Endodermal cell (in vitro differentiated cells): ENCODE data around the gene DDI2. TPM values are rescaled to one million over a fixed set of nuclear protein-coding genes. Genes with fewer than 3 reads are reported as not detected.

ENCODE experiments used
- DNase-seq: peaks from one replicate; pipeline ENCODE4 v3.0.0-alpha.2; 2017
- H3K27ac ChIP-seq: 2 replicates; pipeline ENCODE4 v1.5.1; 2013; ENCODE audit warnings: mild to moderate bottlenecking, low read depth, low read length, moderate library complexity
- H3K27me3 ChIP-seq: 2 replicates; pipeline ENCODE4 v1.6.1; 2013; ENCODE audit warnings: mild to moderate bottlenecking, low read length, moderate library complexity; ENCODE audit not compliant: insufficient read depth, control insufficient read depth, poor library complexity, severe bottlenecking
- H3K36me3 ChIP-seq: 2 replicates; pipeline ENCODE4 v1.7.0; 2013; ENCODE audit warnings: mild to moderate bottlenecking, low read length, moderate library complexity; ENCODE audit not compliant: control insufficient read depth, insufficient read depth
- H3K4me1 ChIP-seq: one replicate; pipeline ENCODE4 v1.7.0; 2013; ENCODE audit warnings: low read length; ENCODE audit not compliant: control insufficient read depth, insufficient read depth
- H3K4me3 ChIP-seq: 2 replicates; pipeline ENCODE4 v1.5.1; 2013; ENCODE audit warnings: mild to moderate bottlenecking, low read length, moderate library complexity
- H3K9ac ChIP-seq: 2 replicates; pipeline ENCODE4 v1.6.1; 2013; ENCODE audit warnings: mild to moderate bottlenecking, low read length, moderate library complexity; ENCODE audit not compliant: poor library complexity, severe bottlenecking; ENCODE audit errors: extremely low read depth
- H3K9me3 ChIP-seq: 2 replicates; pipeline ENCODE4 v1.6.1; 2013; ENCODE audit warnings: mild to moderate bottlenecking, low read length, moderate library complexity; ENCODE audit not compliant: control insufficient read depth
- H3K27ac Mint-ChIP-seq: 2 replicates; pipeline ENCODE4 v1.8.0; 2020; ENCODE audit warnings: mixed read lengths
- H3K27me3 Mint-ChIP-seq: 2 replicates; pipeline ENCODE4 v1.8.0; 2021; ENCODE audit warnings: mild to moderate bottlenecking, mixed read lengths; ENCODE audit not compliant: insufficient read depth
- H3K36me3 Mint-ChIP-seq: 2 replicates; pipeline ENCODE4 v1.8.0; 2020; ENCODE audit warnings: low read depth, mixed read lengths
- H3K4me1 Mint-ChIP-seq: 2 replicates; pipeline ENCODE4 v1.8.0; 2020; ENCODE audit warnings: mixed read lengths
- H3K4me3 Mint-ChIP-seq: 2 replicates; pipeline ENCODE4 v1.8.0; 2020; ENCODE audit warnings: mild to moderate bottlenecking, moderate library complexity, mixed read lengths
- H3K9me3 Mint-ChIP-seq: 2 replicates; pipeline ENCODE4 v1.8.0; 2020; ENCODE audit warnings: mild to moderate bottlenecking, mixed read lengths
- WGBS, 2 experiments: methylation state at CpG; one replicate each; pipeline versions ENCODE4 v1.1.5 to v1.1.7; 2013; ENCODE audit warnings: missing lambda C conversion rate in 2 of 2, mixed read lengths in 1 of 2; ENCODE audit not compliant: insufficient coverage in 1 of 2, insufficient read length in 1 of 2; 5-methylcytosine and 5-hydroxymethylcytosine counted together
- total RNA-seq, 2 donors: library from RNA; stranded (reverse); fragmentation: NEBNext Ultra II Directional in 1 of 2; extraction: Animal tissue kit (Norgen Biotek cat#: 25700) in 1 of 2; gene quantifications; 2 replicates in 1 of 2; 3 replicates in 1 of 2; pipeline ENCODE4 v1.2.1, GENCODE V29; 2021
- TF ChIP-seq, protein P1 (sequence below): fragments of 200-600 bp; sonication (generic); conservative IDR thresholded peaks from 2 replicates; pipeline ENCODE4 v1.5.0; 2021; ENCODE audit warnings: antibody characterized with exemption, mild to moderate bottlenecking

DDI2 gene
- total RNA-seq, 2 donors from 2014 or later: 36.0 to 37.6 TPM

DNA sequence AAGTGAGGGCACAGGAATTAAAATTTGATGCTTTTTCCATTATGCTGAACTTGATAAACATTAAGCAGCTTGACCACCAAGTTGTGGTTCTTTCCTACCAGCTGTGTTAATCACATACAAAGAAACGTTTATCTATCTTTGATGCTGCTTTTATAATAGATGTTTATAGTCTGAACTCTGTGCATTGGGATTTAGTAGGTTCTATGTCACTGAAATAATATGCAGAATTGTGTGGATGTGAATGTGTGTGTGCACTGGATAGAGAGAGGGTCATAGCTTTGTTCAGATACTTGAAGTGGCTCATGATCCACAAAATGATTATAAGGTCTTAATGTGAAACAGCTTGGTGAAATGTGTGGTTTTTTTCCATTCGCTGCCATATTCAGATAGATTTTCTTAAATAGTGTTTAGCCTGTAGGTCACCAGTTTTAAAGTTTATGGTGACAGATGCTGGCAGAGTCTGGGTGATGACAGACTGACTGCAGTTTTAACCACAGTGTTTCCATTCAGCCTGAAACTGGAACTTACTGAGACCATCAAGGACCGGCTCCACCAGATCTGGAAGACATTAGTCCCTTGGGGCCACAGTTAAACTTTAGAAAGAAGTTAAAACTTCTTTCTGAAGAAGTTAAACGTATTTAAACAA, 10.2 kb downstream of the DDI2 start:
- 85 to 97% methylated on average over 2 to 4 of the region's 4 CpGs for WGBS, 2 experiments
- no peaks in the 10 kb centered on the region for H3K9me3 ChIP-seq

DNA sequence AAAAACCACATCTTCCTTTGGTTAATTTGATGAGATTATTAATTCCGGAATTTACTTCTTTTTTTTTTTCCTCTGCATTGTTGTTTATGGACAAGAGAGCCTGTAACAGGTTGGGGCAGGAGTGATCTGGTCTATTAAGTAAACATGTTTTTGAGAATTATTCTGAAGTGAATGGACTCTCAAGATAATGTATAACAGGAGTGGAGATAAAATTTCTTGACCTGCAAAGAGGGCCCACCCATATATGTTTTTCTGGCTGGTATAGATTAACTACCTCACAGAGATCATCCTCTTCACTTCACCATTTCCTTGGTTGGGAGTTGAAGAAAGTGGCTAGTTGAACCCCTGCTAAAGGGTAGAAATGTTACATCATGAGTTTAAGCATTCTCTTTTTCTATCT, 10.7 kb downstream of the DDI2 start:
- WGBS, 2 experiments: 100% methylated on average over 1 of the region's 1 CpG; no CpG with 5 or more reads in 1 of the 2 experiments
- no peaks in the 10 kb centered on the region for H3K4me1 Mint-ChIP-seq

More for the DNA sequence above, 10.2 kb downstream of the DDI2 start:
- Histone ChIP-seq H3K4me1 (no peaks in the 10 kb centered on the region), H3K27ac (no peak overlapping the region), H3K9ac (no peak overlapping the region), H3K36me3 (peaks cover 56% of the 10 kb centered on the region), H3K4me3 (no peak overlapping the region), H3K27me3 (no peaks in the 10 kb centered on the region)
- H3K4me1 Mint-ChIP-seq: no peaks in the 10 kb centered on the region
- peaks cover 48% of the 10 kb centered on the region for H3K36me3 Mint-ChIP-seq
- H3K4me3 Mint-ChIP-seq: no peak overlapping the region
- H3K9me3 Mint-ChIP-seq: no peaks in the 10 kb centered on the region
- no peak for DNase-seq
- TF ChIP-seq, protein P1, sequence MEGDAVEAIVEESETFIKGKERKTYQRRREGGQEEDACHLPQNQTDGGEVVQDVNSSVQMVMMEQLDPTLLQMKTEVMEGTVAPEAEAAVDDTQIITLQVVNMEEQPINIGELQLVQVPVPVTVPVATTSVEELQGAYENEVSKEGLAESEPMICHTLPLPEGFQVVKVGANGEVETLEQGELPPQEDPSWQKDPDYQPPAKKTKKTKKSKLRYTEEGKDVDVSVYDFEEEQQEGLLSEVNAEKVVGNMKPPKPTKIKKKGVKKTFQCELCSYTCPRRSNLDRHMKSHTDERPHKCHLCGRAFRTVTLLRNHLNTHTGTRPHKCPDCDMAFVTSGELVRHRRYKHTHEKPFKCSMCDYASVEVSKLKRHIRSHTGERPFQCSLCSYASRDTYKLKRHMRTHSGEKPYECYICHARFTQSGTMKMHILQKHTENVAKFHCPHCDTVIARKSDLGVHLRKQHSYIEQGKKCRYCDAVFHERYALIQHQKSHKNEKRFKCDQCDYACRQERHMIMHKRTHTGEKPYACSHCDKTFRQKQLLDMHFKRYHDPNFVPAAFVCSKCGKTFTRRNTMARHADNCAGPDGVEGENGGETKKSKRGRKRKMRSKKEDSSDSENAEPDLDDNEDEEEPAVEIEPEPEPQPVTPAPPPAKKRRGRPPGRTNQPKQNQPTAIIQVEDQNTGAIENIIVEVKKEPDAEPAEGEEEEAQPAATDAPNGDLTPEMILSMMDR: no peak
- H3K27ac Mint-ChIP-seq: no peak overlapping the region
- H3K27me3 Mint-ChIP-seq: no peaks in the 10 kb centered on the region

DNA sequence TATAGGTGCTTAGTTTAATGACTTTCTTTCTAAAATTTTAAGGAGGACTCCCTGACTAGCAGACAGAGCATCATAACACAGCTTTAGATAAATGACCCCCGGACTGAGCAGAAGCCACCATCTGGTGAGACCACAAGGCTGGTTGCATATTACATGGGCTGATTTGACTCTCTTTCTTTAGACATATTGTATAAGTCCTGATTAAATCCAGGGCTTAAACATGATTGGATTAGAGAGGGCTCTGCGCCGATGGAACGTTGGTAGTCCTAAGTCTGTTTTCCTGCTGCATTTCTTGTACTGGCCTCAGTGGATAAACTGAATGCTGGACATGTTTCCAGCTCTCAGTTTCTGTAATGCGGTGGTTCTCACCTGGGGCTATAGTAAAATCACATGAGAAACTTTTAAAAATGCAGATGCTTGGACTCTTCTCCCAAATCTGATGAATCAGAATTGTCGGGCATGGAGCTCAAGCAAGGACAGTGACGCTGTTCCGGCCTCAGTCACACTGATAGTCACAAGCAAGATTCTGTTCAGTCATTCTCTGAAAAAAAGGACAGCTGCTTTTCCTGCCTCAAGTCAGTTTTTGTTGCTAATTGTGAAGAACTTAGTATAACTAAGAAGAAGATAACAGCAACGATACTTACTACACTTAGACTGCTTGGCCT, 16.6 kb downstream of the DDI2 start:
- Histone ChIP-seq H3K36me3 (peaks cover 83% of the 10 kb centered on the region), H3K9ac (no peak overlapping the region), H3K27ac (no peak overlapping the region), H3K4me3 (no peak overlapping the region), H3K9me3 (no peaks in the 10 kb centered on the region), H3K27me3 (no peaks in the 10 kb centered on the region), H3K4me1 (no peaks in the 10 kb centered on the region)
- peaks cover 86% of the 10 kb centered on the region for H3K36me3 Mint-ChIP-seq
- H3K9me3 Mint-ChIP-seq: no peaks in the 10 kb centered on the region
- 95 to 96% methylated on average over 9 of the region's 9 CpGs for WGBS, 2 experiments
- H3K27me3 Mint-ChIP-seq: no peaks in the 10 kb centered on the region
- TF ChIP-seq, protein P1: no peak
- H3K4me1 Mint-ChIP-seq: no peaks in the 10 kb centered on the region
- H3K4me3 Mint-ChIP-seq: no peak overlapping the region
- no peak overlapping the region for H3K27ac Mint-ChIP-seq
- DNase-seq: no peak

More for the DNA sequence above, 10.7 kb downstream of the DDI2 start:
- H3K27me3 Mint-ChIP-seq: no peaks in the 10 kb centered on the region
- Histone ChIP-seq H3K27me3 (no peaks in the 10 kb centered on the region), H3K9me3 (no peaks in the 10 kb centered on the region), H3K9ac (no peak overlapping the region), H3K4me3 (no peak overlapping the region), H3K4me1 (no peaks in the 10 kb centered on the region), H3K36me3 (peaks cover 60% of the 10 kb centered on the region), H3K27ac (no peak overlapping the region)
- no peaks in the 10 kb centered on the region for H3K9me3 Mint-ChIP-seq
- DNase-seq: no peak
- H3K4me3 Mint-ChIP-seq: no peak overlapping the region
- TF ChIP-seq, protein P1: no peak
- peaks cover 49% of the 10 kb centered on the region for H3K36me3 Mint-ChIP-seq
- no peak overlapping the region for H3K27ac Mint-ChIP-seq
